ENCODE measurements around the gene IL1RN. TPM values are rescaled to one million over a fixed set of nuclear protein-coding genes. Genes with fewer than 3 reads are reported as not detected.

IL1RN gene
- polyA plus RNA-seq, 1 donor (not counting 4 experiments of a cell fraction or from before 2014, with no cell fraction given): 128 TPM

DNA sequence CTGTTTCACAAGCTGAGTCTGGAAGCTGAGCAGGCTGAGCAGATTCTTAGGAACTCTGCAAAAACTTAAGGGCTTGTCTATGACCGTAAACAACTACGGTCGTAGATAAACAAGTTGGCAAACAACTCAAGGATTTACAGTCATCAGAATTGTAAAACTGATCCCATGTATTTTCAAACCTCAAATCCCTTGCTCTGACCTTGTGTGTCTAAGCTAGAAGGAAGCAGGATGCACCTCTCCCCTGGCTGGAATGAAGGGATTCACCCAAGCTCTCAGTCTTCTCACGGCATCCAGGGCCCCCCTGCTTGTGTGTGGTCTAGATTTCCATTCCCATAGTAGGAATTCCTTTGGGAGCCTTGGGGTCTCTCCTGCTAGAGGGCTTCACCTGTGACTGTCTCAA, 12.4 kb upstream of the IL1RN start:
- Histone ChIP-seq H3K27me3 (ENCODE audit: control insufficient read depth, extremely low read depth, insufficient read depth, low read length) (no peaks in the 10 kb centered on the region), H2AFZ (ENCODE audit: control insufficient read depth, low read length) (peak overlapping the region; percentile 59), H3K27ac (ENCODE audit: control insufficient read depth, insufficient read depth, low read length) (peak overlapping the region; percentile 98), H3K9me1 (ENCODE audit: control insufficient read depth, extremely low read depth, insufficient read depth, low read length) (no peaks in the 10 kb centered on the region), H3K4me2 (ENCODE audit: control insufficient read depth, extremely low read depth, insufficient read depth, low read depth, low read length) (peak overlapping the region; percentile 65), H3K9ac (ENCODE audit: control insufficient read depth, extremely low read depth, insufficient read depth, low read length) (peak overlapping the region; percentile 65), H4K20me1 (ENCODE audit: control insufficient read depth, extremely low read depth, insufficient read depth, low read length) (no peaks in the 10 kb centered on the region), H3K9me3 (ENCODE audit: control insufficient read depth, low read depth, low read length) (no peaks in the 10 kb centered on the region), H3K79me2 (ENCODE audit: control insufficient read depth, insufficient read depth, low read length) (peaks cover 5% of the 10 kb centered on the region), H3K36me3 (ENCODE audit: control insufficient read depth in 2 of 2, extremely low read depth in 1 of 2, insufficient read depth in 2 of 2, low read length in 2 of 2) (no peaks in the 10 kb centered on the region), H3K4me1 (ENCODE audit: control insufficient read depth, extremely low read depth, insufficient read depth, low read length) (peaks cover 64% of the 10 kb centered on the region), H3K4me3 (ENCODE audit: control insufficient read depth in 2 of 3, extremely low read depth in 1 of 3, insufficient read depth in 2 of 3, low read depth in 1 of 3, low read length in 3 of 3) (no peak overlapping the region)
- no peak for TF ChIP-seq EZH2 (IDR thresholded peaks at IDR 0.05; ENCODE audit: low read length)
- TF ChIP-seq, protein P1, sequence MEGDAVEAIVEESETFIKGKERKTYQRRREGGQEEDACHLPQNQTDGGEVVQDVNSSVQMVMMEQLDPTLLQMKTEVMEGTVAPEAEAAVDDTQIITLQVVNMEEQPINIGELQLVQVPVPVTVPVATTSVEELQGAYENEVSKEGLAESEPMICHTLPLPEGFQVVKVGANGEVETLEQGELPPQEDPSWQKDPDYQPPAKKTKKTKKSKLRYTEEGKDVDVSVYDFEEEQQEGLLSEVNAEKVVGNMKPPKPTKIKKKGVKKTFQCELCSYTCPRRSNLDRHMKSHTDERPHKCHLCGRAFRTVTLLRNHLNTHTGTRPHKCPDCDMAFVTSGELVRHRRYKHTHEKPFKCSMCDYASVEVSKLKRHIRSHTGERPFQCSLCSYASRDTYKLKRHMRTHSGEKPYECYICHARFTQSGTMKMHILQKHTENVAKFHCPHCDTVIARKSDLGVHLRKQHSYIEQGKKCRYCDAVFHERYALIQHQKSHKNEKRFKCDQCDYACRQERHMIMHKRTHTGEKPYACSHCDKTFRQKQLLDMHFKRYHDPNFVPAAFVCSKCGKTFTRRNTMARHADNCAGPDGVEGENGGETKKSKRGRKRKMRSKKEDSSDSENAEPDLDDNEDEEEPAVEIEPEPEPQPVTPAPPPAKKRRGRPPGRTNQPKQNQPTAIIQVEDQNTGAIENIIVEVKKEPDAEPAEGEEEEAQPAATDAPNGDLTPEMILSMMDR (optimal IDR thresholded peaks at IDR 0.05 in 1 of 3, IDR thresholded peaks at IDR 0.05 in 1 of 3, conservative IDR thresholded peaks at IDR 0.05 in 1 of 3; ENCODE audit: extremely low read depth in 1 of 3, insufficient read depth in 2 of 3, low read length in 3 of 3): no peak
- FAIRE-seq (no peak), DNase-seq (ENCODE audit: low read depth, low spot score) (no peak)
- dilution Hi-C loops (cut with MboI; ENCODE audit: extremely low pct_ligation_motif_present, low sequenced_read_pairs): no loop called here

DNA sequence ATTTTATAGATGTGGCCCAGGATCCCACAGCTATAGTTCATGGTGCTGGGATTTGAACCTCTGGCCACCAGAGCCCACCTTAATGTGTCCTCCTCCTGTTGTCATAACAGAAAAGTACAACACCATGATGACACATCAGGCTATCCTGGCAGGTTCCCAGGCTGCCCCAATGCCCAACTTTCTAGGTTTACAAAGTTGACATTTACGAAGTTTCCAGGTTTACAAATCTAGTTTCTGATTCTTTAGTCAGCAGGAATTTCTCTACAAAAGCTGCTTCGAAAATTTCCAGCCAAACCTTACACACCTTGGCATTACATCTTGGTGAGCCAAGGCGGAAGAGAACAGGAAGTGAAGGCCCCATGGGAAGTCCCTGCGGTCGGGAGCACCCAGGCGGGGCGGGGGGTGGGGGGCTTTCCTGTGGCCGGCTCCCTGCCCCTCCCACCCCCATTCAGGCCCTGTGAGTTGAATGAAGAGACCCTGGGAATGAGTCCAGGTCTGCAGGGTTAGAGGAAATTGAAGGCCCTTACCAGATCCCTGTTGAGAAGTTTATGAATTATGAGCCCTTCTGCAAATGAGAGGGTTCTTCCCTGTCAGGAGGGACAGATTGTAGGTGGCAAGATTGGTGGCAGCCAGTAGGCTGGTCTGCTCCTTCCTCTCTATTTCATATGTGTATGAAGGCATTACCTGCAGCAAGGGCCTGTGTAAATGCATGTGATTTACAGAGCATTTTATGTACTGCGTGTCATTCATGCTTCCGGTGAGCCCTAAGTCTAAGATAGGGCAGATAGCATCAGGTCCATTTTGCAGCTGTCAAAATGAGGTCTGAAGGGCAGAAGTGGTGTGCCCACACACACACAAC, 11.1 kb upstream of the IL1RN start:
- Histone ChIP-seq H3K4me2 (ENCODE audit: control insufficient read depth, extremely low read depth, insufficient read depth, low read depth, low read length) (peak overlapping the region; percentile 47), H3K27ac (ENCODE audit: control insufficient read depth, insufficient read depth, low read length) (peak overlapping the region; percentile 98)

More for the DNA sequence above, 11.1 kb upstream of the IL1RN start:
- TF ChIP-seq EZH2 (IDR thresholded peaks at IDR 0.05; ENCODE audit: low read length): no peak
- TF ChIP-seq, protein P1 (optimal IDR thresholded peaks at IDR 0.05 in 1 of 3, IDR thresholded peaks at IDR 0.05 in 1 of 3, conservative IDR thresholded peaks at IDR 0.05 in 1 of 3; ENCODE audit: extremely low read depth in 1 of 3, insufficient read depth in 2 of 3, low read length in 3 of 3): no peak
- peak overlapping the region; percentile 61 for H2AFZ ChIP-seq (ENCODE audit: control insufficient read depth, low read length)
- no peaks in the 10 kb centered on the region for H4K20me1 ChIP-seq (ENCODE audit: control insufficient read depth, extremely low read depth, insufficient read depth, low read length)
- no peak overlapping the region for H3K4me3 ChIP-seq (ENCODE audit: control insufficient read depth in 2 of 3, extremely low read depth in 1 of 3, insufficient read depth in 2 of 3, low read depth in 1 of 3, low read length in 3 of 3)
- H3K4me1 ChIP-seq (ENCODE audit: control insufficient read depth, extremely low read depth, insufficient read depth, low read length): peaks cover 69% of the 10 kb centered on the region
- H3K9me3 ChIP-seq (ENCODE audit: control insufficient read depth, low read depth, low read length): no peaks in the 10 kb centered on the region
- peaks cover 5% of the 10 kb centered on the region for H3K79me2 ChIP-seq (ENCODE audit: control insufficient read depth, insufficient read depth, low read length)
- FAIRE-seq (no peak), DNase-seq (ENCODE audit: low read depth, low spot score) (no peak)
- H3K27me3 ChIP-seq (ENCODE audit: control insufficient read depth, extremely low read depth, insufficient read depth, low read length): no peaks in the 10 kb centered on the region
- H3K9me1 ChIP-seq (ENCODE audit: control insufficient read depth, extremely low read depth, insufficient read depth, low read length): no peaks in the 10 kb centered on the region
- dilution Hi-C loops (cut with MboI; ENCODE audit: extremely low pct_ligation_motif_present, low sequenced_read_pairs): no loop called here
- H3K36me3 ChIP-seq (ENCODE audit: control insufficient read depth in 2 of 2, extremely low read depth in 1 of 2, insufficient read depth in 2 of 2, low read length in 2 of 2): no peaks in the 10 kb centered on the region
- peak overlapping the region; percentile 65 for H3K9ac ChIP-seq (ENCODE audit: control insufficient read depth, extremely low read depth, insufficient read depth, low read length)
